ENCODE measurements around the gene B3GAT3. TPM values are rescaled to one million over a fixed set of nuclear protein-coding genes. Genes with fewer than 3 reads are reported as not detected.
A peak's percentile ranks its signal among the peaks of the same experiment; 100 is the strongest.
"Not testable (repeated sequence)": the region's sequence is repeated elsewhere in the genome, so short reads cannot be mapped to it uniquely, and the experiment has no call there.

The B3GAT3 gene
- total RNA-seq, 2 experiments from 2014 or later, result 76.1 to 87.0 TPM

DNA sequence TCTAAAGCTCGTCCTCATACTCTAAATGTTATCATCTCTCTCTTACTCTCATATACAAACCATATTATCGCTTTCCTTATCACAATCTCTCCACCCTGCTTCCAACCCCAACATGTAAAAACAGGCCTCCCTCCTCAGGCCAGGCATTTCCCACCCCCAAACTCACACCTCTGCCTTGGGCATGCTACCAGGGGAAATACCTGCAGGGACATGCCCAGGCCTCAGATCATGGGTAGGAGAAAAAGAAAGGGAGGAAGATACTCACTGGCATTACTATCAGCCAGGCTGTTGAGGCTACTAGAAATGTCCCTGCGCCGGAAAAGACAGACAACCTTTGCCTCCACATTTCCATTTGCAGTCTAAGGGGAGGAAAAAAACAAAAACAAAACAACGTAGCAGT lies 21.9 kb downstream of the B3GAT3 start:
- ATAC-seq (ENCODE audit: low read depth) (no peak), DNase-seq (no peak)
- H3K4me1 Mint-ChIP-seq, result peaks cover 39% of the 10 kb centered on the region
- H3K4me3 Mint-ChIP-seq, result peak overlapping the region; percentile 87
- H3K9me3 Mint-ChIP-seq, result no peaks in the 10 kb centered on the region
- peak overlapping the region; percentile 88 for H3K27ac Mint-ChIP-seq
- H3K36me3 Mint-ChIP-seq, result peaks cover 51% of the 10 kb centered on the region
- no peaks in the 10 kb centered on the region for H3K27me3 Mint-ChIP-seq
- POLR2A ChIA-PET, result interaction anchor here (0.5 to 4.2 kb wide), 19 partner anchors 8 to 256 kb away, joined by 3 to 83 read pairs (median 5); partner anchors contain the start of genes B3GAT3, C11orf98, CSKMT and EEF1G

DNA sequence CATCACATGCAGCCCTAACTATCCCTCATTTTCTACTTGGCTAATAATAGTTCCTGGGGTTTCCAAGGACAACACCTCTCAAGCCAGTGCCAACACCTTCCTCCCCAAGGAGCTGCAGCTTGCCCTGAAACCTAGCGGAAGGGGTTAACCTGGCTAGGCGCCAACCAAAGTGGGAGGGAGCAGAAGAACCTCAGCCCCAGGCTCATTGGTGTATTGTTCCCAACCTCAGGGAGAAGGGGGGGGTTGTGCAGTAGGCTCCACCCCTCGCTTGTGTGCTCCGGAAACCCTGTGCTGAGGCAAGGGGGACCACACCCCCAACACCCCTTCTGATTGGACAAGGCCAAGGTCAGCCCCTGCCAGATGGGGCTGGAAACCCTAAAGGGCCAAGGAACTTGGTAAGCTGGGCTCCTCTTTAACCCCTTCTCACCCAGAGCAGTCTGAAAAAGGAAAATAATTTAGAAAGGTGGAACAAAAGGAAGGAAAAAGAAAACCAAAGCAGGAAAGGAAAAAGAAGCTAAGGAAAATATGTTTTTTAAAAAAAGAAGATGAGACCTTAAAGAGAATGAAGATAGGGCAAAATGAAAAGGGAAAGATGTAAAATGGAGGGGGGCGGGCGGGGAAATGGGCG lies 22.6 kb downstream of the B3GAT3 start:
- H3K4me1 Mint-ChIP-seq, result peaks cover 40% of the 10 kb centered on the region
- H3K27me3 Mint-ChIP-seq, result no peaks in the 10 kb centered on the region
- H3K27ac Mint-ChIP-seq, result peak overlapping the region; percentile 88
- no peaks in the 10 kb centered on the region for H3K9me3 Mint-ChIP-seq
- DNase-seq, result peak; percentile 89
- peaks cover 55% of the 10 kb centered on the region for H3K36me3 Mint-ChIP-seq
- H3K4me3 Mint-ChIP-seq, result peak overlapping the region; percentile 87
- peak; percentile 64 for ATAC-seq (ENCODE audit: low read depth)
- POLR2A ChIA-PET, result interaction anchor here (0.6 to 4.2 kb wide), 20 partner anchors 8 to 283 kb away, joined by 3 to 49 read pairs (median 4); partner anchors contain the start of genes B3GAT3, C11orf98, CSKMT and EEF1G

DNA sequence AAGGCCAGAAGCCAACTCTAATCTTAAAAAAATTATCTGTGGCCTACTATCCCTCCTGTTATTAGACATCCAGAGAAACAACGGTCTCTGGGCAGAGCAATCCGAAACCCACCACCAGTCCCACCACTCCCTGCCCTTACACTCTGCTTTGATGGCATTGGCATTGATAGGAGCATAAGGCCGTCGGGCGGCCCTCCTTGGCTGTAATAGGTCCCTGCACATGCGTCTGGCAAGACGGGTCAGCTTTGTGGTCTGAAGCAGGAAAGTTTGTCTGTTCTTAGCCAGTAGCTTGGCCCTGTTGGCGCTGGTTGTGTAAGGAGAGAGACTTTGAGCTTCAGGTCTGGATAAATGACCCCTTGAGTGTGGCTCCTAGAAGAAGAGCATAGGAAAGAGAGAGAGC lies 26.7 kb downstream of the B3GAT3 start:
- H3K9me3 Mint-ChIP-seq, result no peaks in the 10 kb centered on the region
- POLR2A ChIA-PET, result interaction anchor here (0.6 to 1.0 kb wide), 4 partner anchors 77 to 166 kb away, joined by 3 to 4 read pairs (median 3); partner anchors contain the start of genes LBHD1 and POLR2G
- H3K27ac Mint-ChIP-seq, result no peak overlapping the region
- ATAC-seq (ENCODE audit: low read depth) (no peak), DNase-seq (no peak)
- peaks cover 50% of the 10 kb centered on the region for H3K4me1 Mint-ChIP-seq
- H3K4me3 Mint-ChIP-seq, result no peak overlapping the region
- H3K27me3 Mint-ChIP-seq, result no peaks in the 10 kb centered on the region
- H3K36me3 Mint-ChIP-seq, result peaks cover 44% of the 10 kb centered on the region

DNA sequence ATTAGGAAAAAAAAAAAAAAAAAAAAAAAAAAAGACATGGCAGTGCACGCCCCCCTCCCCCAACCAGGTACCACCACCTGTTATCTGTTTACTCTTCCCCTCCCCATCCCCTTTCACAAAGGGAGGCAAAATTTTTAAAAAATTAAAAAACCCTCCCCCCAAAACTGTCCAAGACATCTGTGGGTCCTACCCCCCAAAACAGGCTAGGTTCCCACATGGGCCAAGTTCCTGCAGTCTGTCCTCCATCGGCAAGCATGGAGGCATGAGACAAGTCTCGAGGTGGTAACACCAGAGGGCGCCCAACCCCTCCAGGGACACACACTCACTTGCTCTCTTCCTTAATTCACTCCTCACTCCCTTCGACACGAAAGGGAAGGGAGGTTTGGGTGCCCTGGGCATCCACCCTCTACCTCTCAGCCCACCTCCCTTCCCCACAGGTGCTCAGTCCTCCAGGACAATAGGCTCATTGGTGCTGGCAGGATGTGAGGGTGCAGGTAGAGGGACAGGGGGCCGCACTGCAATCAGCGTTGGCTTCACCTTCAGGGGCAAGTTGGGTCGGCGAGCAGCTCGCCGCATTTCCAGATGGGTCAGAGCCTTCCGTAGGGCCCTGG lies 28.2 kb downstream of the B3GAT3 start:
- ATAC-seq (ENCODE audit: low read depth) (peak; percentile 28), DNase-seq (peak; percentile 82)
- Mint-ChIP-seq H3K4me3 (peak overlapping the region; percentile 58), H3K9me3 (no peaks in the 10 kb centered on the region), H3K27me3 (no peaks in the 10 kb centered on the region), H3K36me3 (peaks cover 29% of the 10 kb centered on the region), H3K4me1 (peaks cover 46% of the 10 kb centered on the region), H3K27ac (peak overlapping the region; percentile 88)
- POLR2A ChIA-PET, result interaction anchor here (0.6 to 4.8 kb wide), 14 partner anchors 8 to 1272 kb away, joined by 3 to 83 read pairs (median 26); partner anchors contain the start of genes BSCL2, C11orf98, CSKMT and EML3

DNA sequence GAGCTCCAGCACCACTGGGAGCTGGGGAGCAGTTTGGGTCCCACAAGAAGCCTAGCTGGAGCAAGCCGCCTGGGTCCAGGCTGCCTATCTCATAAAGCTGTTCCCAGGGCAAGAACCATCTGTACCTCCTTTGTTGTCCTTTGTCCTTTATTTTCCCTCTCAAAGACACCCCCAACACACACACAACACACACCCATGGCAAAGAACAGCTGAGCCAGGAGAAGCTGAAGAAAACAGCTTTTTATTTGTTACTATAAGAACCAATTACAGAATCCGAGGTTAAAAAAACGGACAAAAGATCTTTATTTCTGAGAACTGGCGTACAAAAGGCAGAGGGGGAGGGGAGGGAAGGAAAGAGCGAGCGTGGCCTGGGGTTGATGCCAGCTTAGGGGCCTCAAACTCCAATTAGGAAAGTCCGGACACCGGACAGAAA lies 28.8 kb downstream of the B3GAT3 start:
- POLR2A ChIA-PET, result interaction anchor here (0.6 to 4.8 kb wide), 19 partner anchors 9 to 1273 kb away, joined by 3 to 83 read pairs (median 26); partner anchors contain the start of genes B3GAT3, BSCL2, C11orf98 and CSKMT
- DNase-seq, result no peak
- H3K27me3 Mint-ChIP-seq, result no peaks in the 10 kb centered on the region
- H3K9me3 Mint-ChIP-seq, result no peaks in the 10 kb centered on the region
- H3K4me1 Mint-ChIP-seq, result peaks cover 46% of the 10 kb centered on the region
- no peak for ATAC-seq (ENCODE audit: low read depth)
- peak overlapping the region; percentile 43 for H3K4me3 Mint-ChIP-seq
- H3K27ac Mint-ChIP-seq, result no peak overlapping the region
- peaks cover 27% of the 10 kb centered on the region for H3K36me3 Mint-ChIP-seq

DNA sequence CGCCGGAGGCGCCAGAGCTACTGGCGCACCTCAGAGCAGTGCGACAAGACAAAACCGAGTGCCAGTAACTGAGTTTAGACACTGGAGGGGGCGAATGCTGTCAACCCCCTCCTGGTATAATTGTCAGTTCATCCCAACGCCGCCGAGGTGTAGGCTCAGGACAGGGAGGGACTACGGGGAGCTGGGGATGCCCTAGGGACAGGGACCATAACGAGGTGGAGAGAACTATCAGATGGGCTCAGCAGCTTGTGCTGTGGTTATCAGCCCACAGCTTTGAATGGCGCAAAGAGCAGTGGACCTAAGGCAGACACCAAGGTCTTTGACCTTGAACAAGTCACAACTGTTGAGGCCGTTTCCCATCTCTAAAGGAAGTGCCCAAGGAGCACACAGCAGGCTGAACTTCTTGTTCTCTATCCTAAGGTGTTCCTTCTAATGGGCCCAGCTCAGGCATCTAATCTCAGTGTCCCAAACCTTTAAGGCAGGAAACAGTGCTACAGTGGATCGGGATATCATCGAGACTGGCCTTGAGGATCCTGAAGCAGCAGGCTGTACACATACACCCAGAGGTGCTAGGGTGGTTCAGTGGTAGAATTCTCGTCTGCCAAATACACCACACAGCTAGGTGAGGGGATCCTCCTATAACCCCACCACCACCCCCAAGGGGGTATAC lies 29.5 kb downstream of the B3GAT3 start:
- no peak for ATAC-seq (ENCODE audit: low read depth)
- POLR2A ChIA-PET, result interaction anchor here (0.5 to 4.8 kb wide), 47 partner anchors 10 to 291 kb away, joined by 3 to 83 read pairs (median 8); partner anchors contain the start of genes AHNAK, B3GAT3, BSCL2 and C11orf98

DNA sequence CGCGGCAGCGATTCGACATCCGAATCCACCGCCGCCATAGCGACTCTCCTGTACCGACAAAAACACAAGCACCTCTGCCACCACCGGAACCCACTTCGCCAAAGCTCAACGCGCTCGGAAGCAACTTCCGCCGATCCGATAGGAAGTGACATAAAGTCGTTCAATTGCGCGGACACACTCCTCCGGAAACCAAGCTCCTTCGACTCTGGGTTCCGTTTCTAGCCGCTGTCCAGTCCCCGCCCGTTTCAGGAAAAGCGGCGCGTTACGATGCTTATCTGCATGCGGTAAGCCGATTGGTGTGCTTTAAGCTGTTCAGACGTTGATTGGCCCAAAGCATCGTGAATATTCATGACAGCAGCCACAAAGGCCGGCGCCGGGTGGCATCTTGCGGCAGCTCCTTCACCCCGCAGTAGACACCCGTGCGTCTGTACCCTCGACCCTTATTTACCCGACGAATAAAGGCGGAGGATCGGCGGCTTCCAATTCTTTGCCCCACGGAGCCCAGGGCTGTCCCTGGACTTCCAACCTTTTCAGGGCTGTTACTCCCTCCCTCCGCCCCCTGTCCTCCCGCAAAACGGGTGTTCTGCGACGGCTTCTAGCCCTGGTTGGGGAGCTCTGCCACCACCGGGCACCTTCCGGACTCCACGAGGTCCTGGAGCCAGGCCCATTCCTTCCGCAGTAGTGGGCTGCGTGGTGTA lies 30.2 kb downstream of the B3GAT3 start, which contains the start of gene TUT1:
TSS of gene TUT1 (minus strand) at position 76 of the 698 bp plus-strand sequence. CDS start at position 38, 38 bp downstream.
- H3K9me3 Mint-ChIP-seq, result no peaks in the 10 kb centered on the region
- H3K27me3 Mint-ChIP-seq, result no peaks in the 10 kb centered on the region
- POLR2A ChIA-PET, result interaction anchor here (0.5 to 4.8 kb wide), 52 partner anchors 8 to 291 kb away, joined by 3 to 83 read pairs (median 7); partner anchors contain the start of genes AHNAK, B3GAT3, BSCL2 and C11orf98
- DNase-seq (peak; percentile 91), ATAC-seq (ENCODE audit: low read depth) (peak; percentile 88)
- H3K36me3 Mint-ChIP-seq, result peaks cover 21% of the 10 kb centered on the region
- peak within 1 kb of the TSS; percentile 99 for H3K27ac Mint-ChIP-seq
- peak within 1 kb of the TSS; percentile 100 for H3K4me3 Mint-ChIP-seq
- peaks cover 38% of the 10 kb centered on the region for H3K4me1 Mint-ChIP-seq

More for the DNA sequence above, 29.5 kb downstream of the B3GAT3 start:
- H3K27me3 Mint-ChIP-seq, result no peaks in the 10 kb centered on the region
- peak overlapping the region; percentile 99 for H3K27ac Mint-ChIP-seq
- no peak for DNase-seq
- H3K4me3 Mint-ChIP-seq, result peak overlapping the region; percentile 100
- no peaks in the 10 kb centered on the region for H3K9me3 Mint-ChIP-seq
- peaks cover 24% of the 10 kb centered on the region for H3K36me3 Mint-ChIP-seq
- H3K4me1 Mint-ChIP-seq, result peaks cover 40% of the 10 kb centered on the region

DNA sequence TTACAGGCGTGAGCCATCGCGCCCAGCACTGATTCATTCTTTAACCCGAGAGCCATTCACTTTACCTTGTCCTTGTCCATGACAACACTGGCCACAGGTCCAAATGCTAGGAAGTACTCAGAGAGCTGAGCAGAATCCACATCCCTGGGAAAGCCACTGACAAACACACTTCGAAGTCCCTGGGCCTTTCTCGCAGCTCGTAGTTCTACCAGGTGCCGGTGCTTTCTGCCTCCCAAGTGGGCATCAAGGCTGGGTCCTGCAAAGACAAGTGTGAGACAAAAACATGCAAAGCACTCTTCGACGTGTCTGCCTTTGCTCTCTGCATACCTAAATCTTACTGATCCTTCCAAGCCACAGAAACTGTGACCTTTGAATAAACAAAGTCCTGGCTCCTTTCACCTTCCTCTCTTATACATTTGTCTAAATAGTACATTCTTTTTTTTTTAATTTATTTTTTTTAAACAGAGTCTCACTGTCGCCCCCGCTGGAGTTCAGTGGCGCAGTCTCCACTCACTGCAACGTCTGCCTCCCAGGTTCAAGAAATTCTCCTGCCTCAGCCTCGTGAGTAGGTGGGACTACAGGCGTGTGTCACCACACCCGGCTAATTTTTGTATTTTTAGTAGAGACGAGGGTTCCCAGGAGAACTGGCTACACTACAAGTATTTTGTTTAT lies 32.7 kb downstream of the B3GAT3 start:
- DNase-seq, result no peak

DNA sequence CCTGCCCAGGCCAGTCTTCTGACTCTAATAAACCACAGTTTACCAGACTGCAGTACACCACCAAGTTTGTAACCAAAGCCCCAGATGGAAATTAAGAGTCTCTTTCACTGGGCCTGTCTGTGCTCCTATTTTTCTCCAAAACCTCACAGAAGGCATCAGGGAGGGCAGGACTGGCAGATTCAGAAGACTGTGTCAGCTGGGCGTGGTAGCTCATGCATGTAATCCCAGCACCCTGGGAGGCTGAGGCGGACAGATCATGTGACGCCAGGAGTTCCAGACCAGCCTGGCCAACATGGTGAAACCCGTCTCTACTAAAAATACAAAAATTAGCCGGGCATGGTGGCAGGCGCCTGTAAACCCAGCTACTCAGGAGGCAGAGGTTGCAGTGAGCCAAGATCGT lies 36.4 kb downstream of the B3GAT3 start:
- not testable (repeated sequence) for H3K4me3 Mint-ChIP-seq; ATAC-seq (ENCODE audit: low read depth); H3K27me3 Mint-ChIP-seq; H3K36me3 Mint-ChIP-seq; DNase-seq; H3K9me3 Mint-ChIP-seq; H3K27ac Mint-ChIP-seq
- H3K4me1 Mint-ChIP-seq, result peaks cover 12% of the 10 kb centered on the region
- POLR2A ChIA-PET, result interaction anchor here (0.8 to 3.8 kb wide), 3 partner anchors 11 to 36 kb away, joined by 3 to 23 read pairs (median 3); partner anchors contain the start of genes B3GAT3, EEF1G and EML3

More for the DNA sequence above, 32.7 kb downstream of the B3GAT3 start:
- H3K36me3 Mint-ChIP-seq, result peaks cover 13% of the 10 kb centered on the region
- H3K4me1 Mint-ChIP-seq, result peaks cover 30% of the 10 kb centered on the region
- no peaks in the 10 kb centered on the region for H3K9me3 Mint-ChIP-seq
- H3K4me3 Mint-ChIP-seq, result peak overlapping the region; percentile 30
- ATAC-seq (ENCODE audit: low read depth), result no peak
- POLR2A ChIA-PET, result no interaction called here
- no peaks in the 10 kb centered on the region for H3K27me3 Mint-ChIP-seq
- no peak overlapping the region for H3K27ac Mint-ChIP-seq

DNA sequence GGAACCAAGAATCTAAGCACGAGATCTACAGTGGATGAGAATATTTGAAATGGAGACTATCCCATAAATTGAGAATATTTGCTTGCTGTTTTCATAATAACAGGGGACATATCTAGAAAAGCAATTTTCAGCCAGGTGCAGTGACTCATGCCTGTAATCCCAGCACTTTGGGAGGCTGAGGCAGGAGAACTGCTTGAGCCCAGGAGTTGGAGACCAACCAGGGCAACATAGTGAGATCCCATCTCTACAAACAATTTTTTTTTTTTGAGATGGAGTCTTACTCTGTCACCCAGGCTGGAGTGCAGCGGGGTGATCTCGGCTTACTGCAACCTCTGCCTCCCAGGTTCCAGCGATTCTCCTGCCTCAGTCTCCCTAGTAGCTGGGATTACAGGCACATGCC lies 40.1 kb downstream of the B3GAT3 start:
- not testable (repeated sequence) for H3K4me1 Mint-ChIP-seq; H3K9me3 Mint-ChIP-seq; H3K27me3 Mint-ChIP-seq; ATAC-seq (ENCODE audit: low read depth); H3K27ac Mint-ChIP-seq; DNase-seq; H3K4me3 Mint-ChIP-seq
- POLR2A ChIA-PET, result interaction anchor here (0.7 kb wide), 1 partner anchor 155 kb away, joined by 3 read pairs; no protein-coding TSS in a partner anchor
- H3K36me3 Mint-ChIP-seq, result peaks cover 13% of the 10 kb centered on the region

DNA sequence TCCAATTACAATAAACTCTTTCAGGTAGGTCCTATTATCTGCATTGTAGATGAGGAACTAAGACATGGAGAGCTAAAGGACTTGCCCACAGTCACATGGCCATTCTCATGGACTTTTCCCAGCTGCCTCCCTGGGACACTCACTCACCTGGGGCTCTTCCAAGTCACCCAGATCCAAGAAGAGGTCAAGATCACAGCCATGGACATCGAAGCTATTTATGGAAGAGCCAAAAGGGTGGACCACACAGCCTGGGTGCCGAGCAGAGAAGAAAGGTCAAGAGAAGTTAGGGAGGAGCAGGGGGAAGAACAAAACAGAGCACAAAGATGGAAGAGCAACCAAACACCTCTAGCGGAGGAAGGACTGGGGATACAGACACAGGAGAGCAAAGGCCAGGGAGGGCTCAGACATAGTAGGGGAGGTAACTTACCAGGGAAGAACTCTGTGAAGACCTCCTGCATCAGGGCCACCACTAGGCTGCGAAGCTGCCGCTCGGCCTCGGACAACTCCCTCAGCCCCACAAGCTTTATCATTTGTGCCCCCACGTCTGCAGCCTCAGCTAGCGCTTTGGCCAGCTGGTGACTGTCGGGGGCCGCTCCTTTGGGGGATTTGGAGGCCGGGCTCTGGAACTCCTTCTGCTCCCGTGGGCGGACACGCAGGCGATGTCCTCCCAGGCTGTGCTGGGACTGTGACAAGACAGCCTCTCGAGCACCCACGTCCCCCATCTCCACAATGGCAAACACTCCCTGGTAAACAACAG lies 40.6 kb downstream of the B3GAT3 start:
- peaks cover 13% of the 10 kb centered on the region for H3K36me3 Mint-ChIP-seq
- H3K27ac Mint-ChIP-seq, result peak overlapping the region; percentile 49
- POLR2A ChIA-PET, result interaction anchor here (0.6 to 4.8 kb wide), 4 partner anchors 10 to 157 kb away, joined by 3 to 35 read pairs (median 4); partner anchors contain the start of gene TUT1
- no peaks in the 10 kb centered on the region for H3K9me3 Mint-ChIP-seq
- no peak overlapping the region for H3K4me3 Mint-ChIP-seq
- peaks cover 4% of the 10 kb centered on the region for H3K4me1 Mint-ChIP-seq
- no peak for DNase-seq
- ATAC-seq (ENCODE audit: low read depth), result no peak
- no peaks in the 10 kb centered on the region for H3K27me3 Mint-ChIP-seq

Data from activated naive CD8-positive, alpha-beta T cell treated with anti-CD3 and anti-CD28 coated beads, Interleukin-2, amount 10 ng/mL, durations not matched to agents 7 days and 5 days (primary cell).